ENCODE measurements around the gene AFAP1. TPM values are rescaled to one million over a fixed set of nuclear protein-coding genes. Genes with fewer than 3 reads are reported as not detected.

Gene AFAP1
- total RNA-seq, 1 experiment from 2014 or later, result 42.1 TPM

DNA sequence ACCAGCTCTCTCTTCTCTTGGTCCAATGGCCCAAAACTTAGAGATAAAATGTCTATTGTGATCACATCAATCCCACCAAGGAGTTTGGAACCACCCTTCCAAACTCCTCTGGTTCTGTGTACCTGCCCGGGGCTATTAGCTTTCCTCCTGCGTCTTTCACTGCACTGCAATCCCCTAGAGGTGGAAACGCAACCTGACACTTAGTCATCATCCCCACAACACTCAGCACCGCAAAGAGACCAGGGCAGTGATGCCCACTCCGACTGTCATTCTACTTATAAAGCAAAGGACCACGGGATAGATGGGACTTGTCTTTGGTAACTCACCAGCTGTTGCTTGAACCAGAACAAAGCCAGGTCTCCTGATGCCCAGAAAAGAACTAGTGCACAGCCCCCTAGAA, 22.0 kb downstream of the AFAP1 start:
- H3K9me3 ChIP-seq (ENCODE audit: low read length), result no peaks in the 10 kb centered on the region
- no TSS peak for BruUV-seq (replicated peaks)
- DNase-seq (no peak), ATAC-seq (no peak)
- peaks cover 15% of the 10 kb centered on the region; the same call in 1 of the 2 replicates for H4K20me1 ChIP-seq (ENCODE audit: low read length)
- H3K36me3 ChIP-seq (ENCODE audit: low read depth, low read length), result no peaks in the 10 kb centered on the region; the same call in 1 of the 2 replicates
- H3K79me2 ChIP-seq (ENCODE audit: low read length), result peaks cover 100% of the 10 kb centered on the region
- no peak overlapping the region for H2AFZ ChIP-seq (ENCODE audit: low read length)
- H3K27ac ChIP-seq (ENCODE audit: low read length), result no peak overlapping the region
- intact Hi-C loops (cut with micrococcal nuclease), result no loop called here
- CTCF ChIA-PET, result no interaction called here
- no peaks in the 10 kb centered on the region for H3F3A ChIP-seq (ENCODE audit: low read length, unreplicated experiment)
- no peak overlapping the region for H3K4me3 ChIP-seq (ENCODE audit: low read length)
- POLR2A ChIA-PET (ENCODE audit: unreplicated experiment), result no interaction called here
- TF ChIP-seq, protein P1, sequence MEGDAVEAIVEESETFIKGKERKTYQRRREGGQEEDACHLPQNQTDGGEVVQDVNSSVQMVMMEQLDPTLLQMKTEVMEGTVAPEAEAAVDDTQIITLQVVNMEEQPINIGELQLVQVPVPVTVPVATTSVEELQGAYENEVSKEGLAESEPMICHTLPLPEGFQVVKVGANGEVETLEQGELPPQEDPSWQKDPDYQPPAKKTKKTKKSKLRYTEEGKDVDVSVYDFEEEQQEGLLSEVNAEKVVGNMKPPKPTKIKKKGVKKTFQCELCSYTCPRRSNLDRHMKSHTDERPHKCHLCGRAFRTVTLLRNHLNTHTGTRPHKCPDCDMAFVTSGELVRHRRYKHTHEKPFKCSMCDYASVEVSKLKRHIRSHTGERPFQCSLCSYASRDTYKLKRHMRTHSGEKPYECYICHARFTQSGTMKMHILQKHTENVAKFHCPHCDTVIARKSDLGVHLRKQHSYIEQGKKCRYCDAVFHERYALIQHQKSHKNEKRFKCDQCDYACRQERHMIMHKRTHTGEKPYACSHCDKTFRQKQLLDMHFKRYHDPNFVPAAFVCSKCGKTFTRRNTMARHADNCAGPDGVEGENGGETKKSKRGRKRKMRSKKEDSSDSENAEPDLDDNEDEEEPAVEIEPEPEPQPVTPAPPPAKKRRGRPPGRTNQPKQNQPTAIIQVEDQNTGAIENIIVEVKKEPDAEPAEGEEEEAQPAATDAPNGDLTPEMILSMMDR (conservative IDR thresholded peaks at IDR 0.05; ENCODE audit: low read depth, low read length), result no peak
- TF ChIP-seq EZH2 (IDR thresholded peaks at IDR 0.05; ENCODE audit: low read length, unreplicated experiment) (no peak), EZH2phosphoT487 (IDR thresholded peaks at IDR 0.05; ENCODE audit: borderline replicate concordance, low read length) (no peak)
- no peaks in the 10 kb centered on the region for H3K27me3 ChIP-seq (ENCODE audit: low read length)
- no peak overlapping the region for H3K4me2 ChIP-seq (ENCODE audit: low read length)
- H3K9me2 ChIP-seq (replicated peaks; ENCODE audit: low read length), result no peaks in the 10 kb centered on the region
- no peak overlapping the region for H3K9ac ChIP-seq (ENCODE audit: low read length)
- H3K4me1 ChIP-seq (ENCODE audit: insufficient read depth, low read length), result peaks cover 8% of the 10 kb centered on the region

DNA sequence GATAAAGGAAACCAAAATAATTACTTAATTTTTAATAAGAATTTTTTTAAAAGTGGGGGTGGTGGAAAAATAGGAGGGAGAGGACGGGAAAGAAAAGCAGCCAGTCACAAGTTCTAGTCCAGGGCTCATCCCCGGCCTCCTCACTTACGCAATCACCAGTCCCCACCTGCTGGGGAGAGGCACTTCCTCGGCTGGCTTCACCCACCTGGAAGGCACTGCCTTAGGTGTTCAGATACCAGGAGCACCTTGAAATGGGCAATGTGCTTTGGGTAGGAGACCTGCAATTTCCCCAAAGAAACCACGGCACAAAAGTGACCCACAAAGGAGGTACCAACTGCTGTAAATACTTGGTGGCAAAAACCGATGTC, 23.8 kb downstream of the AFAP1 start:
- no TSS peak for BruUV-seq (replicated peaks)
- H3K9me3 ChIP-seq (ENCODE audit: low read length), result no peaks in the 10 kb centered on the region
- no peak overlapping the region for H3K27ac ChIP-seq (ENCODE audit: low read length)
- peaks cover 15% of the 10 kb centered on the region; the same call in 1 of the 2 replicates for H4K20me1 ChIP-seq (ENCODE audit: low read length)
- ATAC-seq, result no peak
- no peak for DNase-seq
- H3K4me2 ChIP-seq (ENCODE audit: low read length), result no peak overlapping the region
- H3K9me2 ChIP-seq (replicated peaks; ENCODE audit: low read length), result no peaks in the 10 kb centered on the region
- H3K27me3 ChIP-seq (ENCODE audit: low read length), result no peaks in the 10 kb centered on the region
- no peaks in the 10 kb centered on the region for H3F3A ChIP-seq (ENCODE audit: low read length, unreplicated experiment)
- H3K9ac ChIP-seq (ENCODE audit: low read length), result no peak overlapping the region
- H3K79me2 ChIP-seq (ENCODE audit: low read length), result peaks cover 100% of the 10 kb centered on the region
- ChIA-PET POLR2A (ENCODE audit: unreplicated experiment) (no interaction called here), CTCF (no interaction called here)
- H3K4me3 ChIP-seq (ENCODE audit: low read length), result no peak overlapping the region
- peaks cover 16% of the 10 kb centered on the region for H3K4me1 ChIP-seq (ENCODE audit: insufficient read depth, low read length)
- no peaks in the 10 kb centered on the region; the same call in 1 of the 2 replicates for H3K36me3 ChIP-seq (ENCODE audit: low read depth, low read length)
- intact Hi-C loops (cut with micrococcal nuclease), result no loop called here
- TF ChIP-seq EZH2phosphoT487 (IDR thresholded peaks at IDR 0.05; ENCODE audit: borderline replicate concordance, low read length) (no peak), EZH2 (IDR thresholded peaks at IDR 0.05; ENCODE audit: low read length, unreplicated experiment) (no peak)
- TF ChIP-seq, protein P1 (conservative IDR thresholded peaks at IDR 0.05; ENCODE audit: low read depth, low read length), result no peak
- H2AFZ ChIP-seq (ENCODE audit: low read length), result no peak overlapping the region

DNA sequence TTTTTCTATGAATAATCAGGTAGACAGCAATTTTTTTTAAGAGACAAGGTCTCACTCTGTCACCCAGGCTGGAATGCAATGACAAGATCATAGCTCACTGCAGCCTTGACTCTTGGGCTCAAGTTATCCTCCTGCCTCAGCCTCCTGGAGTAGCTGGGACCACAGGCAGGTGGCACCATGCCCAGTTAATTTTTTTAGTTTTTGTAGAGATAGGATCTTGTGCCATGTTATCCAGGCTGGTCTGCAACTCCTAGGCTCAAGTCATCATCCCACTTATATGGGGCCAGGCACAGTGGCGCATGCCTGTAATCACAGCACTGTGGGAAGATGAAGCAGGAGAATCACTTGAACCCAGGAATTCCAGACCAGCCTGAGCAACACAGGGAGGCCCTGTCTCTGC, 26.8 kb downstream of the AFAP1 start:
- Histone ChIP-seq H3K27ac (ENCODE audit: low read length) (no peak overlapping the region), H3F3A (ENCODE audit: low read length, unreplicated experiment) (no peaks in the 10 kb centered on the region), H3K4me2 (ENCODE audit: low read length) (no peak overlapping the region), H3K36me3 (ENCODE audit: low read depth, low read length) (no peaks in the 10 kb centered on the region; the same call in 1 of the 2 replicates), H3K9ac (ENCODE audit: low read length) (no peak overlapping the region), H3K27me3 (ENCODE audit: low read length) (no peaks in the 10 kb centered on the region), H4K20me1 (ENCODE audit: low read length) (peaks cover 28% of the 10 kb centered on the region; the same call in 1 of the 2 replicates), H3K9me2 (replicated peaks; ENCODE audit: low read length) (no peaks in the 10 kb centered on the region), H3K4me3 (ENCODE audit: low read length) (no peak overlapping the region), H3K79me2 (ENCODE audit: low read length) (peaks cover 100% of the 10 kb centered on the region), H3K9me3 (ENCODE audit: low read length) (no peaks in the 10 kb centered on the region), H3K4me1 (ENCODE audit: insufficient read depth, low read length) (peaks cover 39% of the 10 kb centered on the region), H2AFZ (ENCODE audit: low read length) (no peak overlapping the region)
- TF ChIP-seq, protein P1 (conservative IDR thresholded peaks at IDR 0.05; ENCODE audit: low read depth, low read length), result no peak
- TF ChIP-seq EZH2 (IDR thresholded peaks at IDR 0.05; ENCODE audit: low read length, unreplicated experiment) (no peak), EZH2phosphoT487 (IDR thresholded peaks at IDR 0.05; ENCODE audit: borderline replicate concordance, low read length) (no peak)
- intact Hi-C loops (cut with micrococcal nuclease), result no loop called here
- no TSS peak for BruUV-seq (replicated peaks)
- no peak for ATAC-seq
- no peak for DNase-seq
- POLR2A ChIA-PET (ENCODE audit: unreplicated experiment), result no interaction called here
- CTCF ChIA-PET, result no interaction called here
